NCI-H2196 (cell line): ENCODE measurements around the gene FAM193A.
"Not testable (repeated sequence)": the region's sequence is repeated elsewhere in the genome, so short reads cannot be mapped to it uniquely, and the experiment has no call there.

Source experiments
- DNase-seq: peaks from one replicate; lab custom pipeline; 2025; ENCODE audit not compliant: unreplicated experiment; lab: John Stamatoyannopoulos, UW

Gene FAM193A

DNA sequence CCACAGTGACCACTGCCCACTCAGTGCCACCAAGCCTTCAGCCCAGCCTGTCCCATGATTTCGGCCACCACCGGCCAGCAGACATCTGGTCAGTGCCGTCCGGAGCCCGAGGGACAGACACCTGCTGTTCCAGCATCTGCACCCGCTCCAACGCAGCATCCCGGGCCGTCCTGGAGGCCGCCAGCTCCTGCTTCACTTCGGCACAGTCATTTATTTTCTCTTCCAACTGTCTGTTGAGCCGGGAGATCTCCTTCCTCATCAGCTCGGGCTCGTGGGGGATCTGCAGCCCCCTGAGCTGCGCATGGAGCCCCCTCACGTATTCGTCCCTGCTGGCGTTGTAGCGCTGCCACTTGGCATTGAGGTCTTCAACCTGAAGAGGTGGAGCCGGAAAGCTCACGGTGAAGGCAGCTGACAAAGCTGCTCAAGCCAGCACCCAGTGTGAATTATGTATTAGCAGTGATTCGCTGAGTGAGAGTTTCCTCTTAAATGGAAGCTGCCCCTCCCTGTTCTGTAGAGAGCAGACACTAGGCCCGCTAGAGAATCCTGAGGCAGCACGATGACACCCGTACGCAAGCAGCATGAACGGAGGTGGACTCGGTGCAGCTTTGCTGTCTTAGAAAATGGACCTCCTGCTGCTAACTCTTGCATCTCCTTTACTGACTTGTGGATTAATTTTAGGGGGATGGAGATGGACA lies 208.3 kb downstream of the FAM193A start:
- DNase-seq: no peak

DNA sequence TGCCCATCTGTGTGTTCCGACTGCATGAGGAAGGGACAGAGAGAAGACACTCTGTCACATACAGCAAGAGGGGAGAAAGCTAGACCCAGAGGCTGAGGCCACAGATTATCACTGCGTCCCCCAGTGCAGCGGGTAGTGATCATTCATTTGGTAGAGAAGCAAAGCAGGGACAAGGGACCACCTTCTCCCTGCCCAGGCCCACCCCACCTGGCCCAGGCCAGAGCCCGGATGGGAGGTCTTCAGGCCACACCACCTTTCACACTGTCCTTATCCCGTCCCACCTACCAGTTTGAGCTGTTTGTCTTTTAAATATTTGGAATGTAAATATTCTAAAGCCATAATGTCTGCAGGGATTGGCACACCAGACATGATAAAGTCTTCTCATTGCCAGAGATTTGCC lies 209.1 kb downstream of the FAM193A start:
- DNase-seq: no peak

DNA sequence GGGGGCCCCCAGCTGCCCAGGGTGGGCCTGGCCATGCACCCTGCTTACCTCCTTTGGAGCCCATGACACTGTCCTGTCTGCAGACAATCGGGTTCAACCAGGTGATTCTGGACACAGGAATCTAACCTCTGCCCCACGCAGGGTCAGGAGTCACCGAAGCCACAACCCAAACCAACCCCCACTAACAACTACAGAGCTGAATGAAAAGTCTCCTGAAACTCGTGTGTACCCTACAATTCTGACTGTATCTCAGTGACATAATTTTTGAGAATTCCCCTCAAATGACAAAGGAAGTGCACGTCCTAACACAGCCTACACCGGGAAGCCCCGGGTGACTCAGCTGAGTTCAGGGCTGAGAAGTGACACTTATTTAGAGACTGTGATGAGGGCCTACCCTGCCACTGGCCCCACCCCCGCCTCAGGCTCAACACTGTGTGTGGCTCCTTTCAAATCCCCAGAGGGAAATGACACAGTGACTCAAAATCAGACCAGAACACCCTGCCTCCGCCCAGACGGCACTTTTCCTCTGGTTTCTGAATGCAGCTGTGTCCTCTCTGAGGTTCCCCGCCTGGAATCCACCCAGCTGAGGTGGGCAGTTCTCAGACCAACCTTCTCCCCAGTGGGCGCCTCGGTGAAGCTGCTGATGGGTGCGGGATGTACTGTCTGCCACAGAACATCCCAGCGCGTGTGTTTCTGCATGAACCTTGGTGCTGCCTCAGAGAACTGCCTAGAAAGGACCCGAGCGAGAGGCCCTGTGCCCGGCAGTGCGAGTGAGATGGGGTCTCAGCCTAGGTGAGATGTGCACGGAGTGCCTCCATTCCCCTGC lies 209.7 kb downstream of the FAM193A start:
- DNase-seq: no peak

DNA sequence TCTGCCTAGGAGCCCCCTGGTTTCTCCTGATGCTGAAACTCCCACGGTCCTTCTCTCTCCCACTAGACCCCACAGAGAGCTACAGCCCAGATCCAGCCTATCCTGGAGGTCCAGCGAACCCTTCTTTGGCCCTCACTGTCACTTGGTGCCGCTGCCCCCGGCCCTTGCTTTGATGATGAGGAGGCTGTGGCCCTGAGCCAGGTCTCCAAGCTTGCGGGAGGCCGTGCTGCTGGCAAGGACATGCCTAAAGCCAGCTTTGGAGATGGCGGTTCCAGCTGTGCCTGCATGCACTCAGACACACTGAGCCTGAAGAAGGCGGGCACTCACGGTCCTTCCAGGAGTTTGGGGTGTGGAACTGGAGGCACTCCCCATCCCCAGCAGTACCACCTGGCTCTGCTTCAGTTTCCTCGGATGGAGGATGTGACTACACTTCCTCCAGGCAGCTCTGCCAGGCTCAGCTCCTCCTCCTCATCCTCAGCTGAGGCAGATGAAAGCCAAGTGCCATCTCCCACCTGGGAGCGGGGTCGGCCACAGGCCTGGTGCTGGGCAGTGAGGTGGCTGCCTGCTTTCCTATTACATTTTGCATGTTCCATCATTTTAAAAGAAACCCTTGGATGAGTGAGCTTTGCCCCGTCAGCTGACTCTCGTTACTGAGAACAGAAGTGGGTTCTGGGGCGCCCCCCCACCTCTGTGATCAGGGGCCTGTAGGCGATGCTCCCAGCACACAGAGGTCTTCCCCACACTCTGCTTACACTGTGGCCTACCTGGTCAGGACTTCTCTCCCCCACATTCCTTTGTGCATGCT lies 210.6 kb downstream of the FAM193A start:
- no peak for DNase-seq

DNA sequence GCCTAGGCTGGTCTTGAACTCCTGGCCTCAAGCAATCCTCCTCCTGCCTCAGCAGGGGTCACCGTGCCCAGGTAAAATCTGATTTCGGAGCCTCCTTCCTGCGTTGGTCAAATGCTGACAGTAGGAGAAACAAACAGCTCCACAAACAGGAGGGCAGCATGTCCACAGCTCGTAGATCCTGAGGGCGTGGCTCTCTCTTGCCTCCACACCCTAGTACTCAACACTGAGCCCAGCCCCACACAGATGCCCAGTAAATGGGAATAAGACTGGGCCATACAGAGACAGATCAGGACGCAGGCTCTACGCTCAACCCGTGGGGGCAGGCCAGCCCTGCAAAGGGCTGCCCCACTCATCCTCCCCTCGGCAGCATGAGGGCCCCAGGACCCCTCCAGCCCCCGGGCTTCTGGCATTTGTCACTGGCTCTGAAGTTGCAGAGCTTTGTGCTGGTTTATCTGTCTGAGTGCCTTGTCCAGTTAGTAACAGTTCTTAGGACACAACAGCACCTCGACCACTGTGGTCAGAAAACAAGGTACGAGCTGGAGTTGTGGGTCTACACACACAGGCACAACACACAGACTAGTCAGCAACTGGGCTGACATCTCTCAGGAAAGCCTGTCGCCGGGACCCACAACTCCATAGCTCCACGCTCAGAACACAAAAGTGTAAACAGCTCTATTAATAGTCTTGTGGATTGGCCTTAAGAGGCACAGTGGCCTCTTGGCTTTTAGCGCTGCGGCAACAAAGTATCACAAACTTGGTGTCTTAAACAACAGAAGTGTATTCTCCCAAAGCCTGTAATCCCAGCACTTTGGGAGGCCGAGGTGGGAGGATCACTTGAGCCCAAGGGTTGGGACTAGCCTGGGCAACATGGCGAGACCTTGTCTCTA lies 214.5 kb downstream of the FAM193A start:
- no peak for DNase-seq

DNA sequence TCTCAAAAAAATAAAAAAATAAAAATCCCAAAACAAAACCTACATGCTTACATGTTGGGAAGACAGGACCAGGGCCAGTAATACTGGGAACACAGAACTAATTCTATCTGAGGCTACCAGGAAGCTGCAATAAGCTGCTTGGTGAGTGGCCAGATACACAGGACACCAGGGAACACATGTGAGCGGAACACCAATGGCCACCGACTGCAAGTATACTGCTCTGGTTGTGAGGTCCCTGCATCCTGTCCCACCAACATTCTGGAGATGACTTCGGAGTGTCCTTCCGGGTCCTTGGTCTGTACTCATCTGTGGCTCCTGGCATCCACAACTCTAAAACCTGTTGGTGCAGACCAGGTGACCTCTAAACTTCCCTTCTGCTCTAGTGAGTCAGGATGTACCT lies 217.0 kb downstream of the FAM193A start:
- no peak for DNase-seq

DNA sequence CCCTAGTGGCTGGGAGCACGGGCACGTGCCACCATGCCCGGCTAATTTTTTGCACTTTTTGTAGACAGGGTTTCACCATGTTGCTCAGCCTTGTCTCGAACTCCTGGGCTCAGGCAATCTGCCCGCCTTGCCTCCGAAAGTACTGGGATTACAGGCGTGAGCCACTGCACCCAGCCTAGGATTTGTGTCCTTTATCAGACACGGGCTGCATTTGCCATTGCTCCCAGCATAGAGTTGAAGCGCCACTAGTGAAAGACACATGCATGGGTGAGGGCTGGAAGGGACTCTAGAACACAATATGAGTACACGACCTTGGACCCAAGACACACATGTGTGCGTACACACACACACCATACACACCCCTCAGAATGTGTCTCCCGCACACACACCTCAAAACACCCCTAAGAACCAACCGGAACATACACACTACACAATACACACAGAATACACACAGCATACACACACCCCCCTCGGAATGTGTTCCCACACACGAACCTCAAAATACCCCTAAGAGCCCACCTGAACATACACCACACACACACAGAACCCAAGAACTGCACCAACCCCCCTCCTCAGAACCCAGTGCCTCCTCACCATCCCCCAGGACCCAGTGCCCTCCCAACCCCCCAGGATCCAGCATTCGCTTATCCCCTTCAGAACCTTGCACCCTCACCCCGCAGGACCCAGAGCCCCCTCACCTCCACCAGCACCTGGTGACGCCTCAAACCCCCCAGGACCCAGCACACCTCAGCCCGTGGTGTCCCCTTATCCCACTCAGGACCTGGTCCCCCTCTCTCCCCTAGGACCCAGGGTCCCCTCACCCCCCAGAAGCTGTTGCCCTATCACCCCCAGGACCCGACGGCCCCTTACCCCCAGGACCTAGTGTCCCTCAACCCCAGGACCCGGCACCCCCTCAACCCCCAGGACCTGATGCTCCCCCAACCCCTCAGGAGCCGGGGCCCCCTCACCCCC lies 218.7 kb downstream of the FAM193A start:
- no peak for DNase-seq

DNA sequence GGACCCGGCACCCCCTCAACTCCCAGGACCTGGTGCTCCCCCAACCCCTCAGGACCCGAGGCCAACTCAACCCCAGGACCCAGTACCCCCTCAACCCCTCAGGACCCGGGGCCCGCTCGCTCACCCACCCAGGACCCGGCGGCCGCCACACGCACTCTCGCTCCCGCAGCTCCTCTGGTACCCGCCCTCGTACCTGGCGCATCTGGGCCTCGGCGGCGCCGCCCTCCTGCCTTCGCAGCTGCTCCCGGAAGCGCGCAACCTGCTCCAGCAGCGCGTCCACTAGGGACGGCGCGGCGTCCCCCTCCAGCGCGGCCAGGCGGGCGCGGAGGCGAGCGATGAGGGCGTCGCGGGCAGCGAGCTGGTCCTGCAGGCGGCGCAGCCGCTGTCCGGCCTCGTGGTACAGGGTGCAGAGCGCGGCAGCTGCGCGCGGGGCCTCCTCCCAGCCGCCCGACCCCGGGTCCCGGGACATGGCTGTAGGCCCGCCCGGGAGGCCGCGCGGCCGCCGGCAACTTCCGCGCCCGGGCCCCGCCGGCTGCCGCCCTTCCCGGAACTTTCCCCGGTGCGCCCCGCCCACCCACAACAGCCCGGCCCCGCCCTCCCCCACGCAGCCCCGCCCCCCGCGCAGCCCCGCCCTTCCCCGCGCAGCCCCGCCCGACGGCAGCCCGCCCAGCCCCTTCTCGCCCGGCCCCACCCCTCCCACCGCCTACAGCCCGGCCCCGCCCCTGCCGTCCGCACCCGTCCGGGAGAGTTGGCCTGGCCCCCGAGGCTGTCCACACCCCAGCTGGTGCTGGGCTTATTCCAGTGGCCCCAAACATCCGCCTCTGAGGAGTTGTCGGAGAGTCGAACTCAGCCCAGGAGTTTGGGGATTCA lies 219.6 kb downstream of the FAM193A start, which contains the start of gene TNIP2:
Gene TNIP2, minus strand, starts transcription at position 516 of the 870 bp plus-strand sequence. Its CDS starts 47 bp downstream, at position 469.
- DNase-seq: peak; percentile 81

DNA sequence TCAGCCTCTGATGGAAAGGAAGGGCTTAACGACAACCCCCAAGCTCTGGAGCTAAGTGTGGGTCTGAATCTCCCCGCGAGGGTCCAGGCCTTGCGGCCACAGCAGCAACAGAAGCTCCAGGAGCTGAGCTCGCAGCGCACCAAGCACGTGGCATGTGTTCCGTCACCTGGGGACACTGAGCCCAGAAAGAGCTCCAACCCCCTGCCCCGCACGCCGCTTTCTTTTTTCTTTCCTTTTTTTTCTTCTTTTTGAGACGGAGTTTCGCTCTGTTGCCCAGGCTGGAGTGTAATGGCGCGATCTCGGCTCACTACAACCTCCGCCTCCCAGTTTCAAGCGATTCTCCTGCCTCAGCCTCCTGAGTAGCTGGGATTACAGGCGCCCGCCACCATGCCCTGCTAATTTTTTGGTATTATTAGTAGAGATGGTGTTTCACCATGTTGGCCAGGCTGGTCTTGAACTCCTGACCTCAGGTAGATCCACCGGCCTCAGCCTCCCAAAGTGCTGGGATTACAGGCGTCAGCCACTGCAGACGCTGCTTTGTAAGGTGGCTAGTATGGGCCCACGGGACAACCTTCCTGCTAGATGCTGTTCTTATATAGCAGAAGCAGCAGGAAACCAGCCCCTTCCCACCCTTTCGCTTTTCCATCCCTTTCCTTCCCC lies 220.4 kb downstream of the FAM193A start:
- no peak for DNase-seq

DNA sequence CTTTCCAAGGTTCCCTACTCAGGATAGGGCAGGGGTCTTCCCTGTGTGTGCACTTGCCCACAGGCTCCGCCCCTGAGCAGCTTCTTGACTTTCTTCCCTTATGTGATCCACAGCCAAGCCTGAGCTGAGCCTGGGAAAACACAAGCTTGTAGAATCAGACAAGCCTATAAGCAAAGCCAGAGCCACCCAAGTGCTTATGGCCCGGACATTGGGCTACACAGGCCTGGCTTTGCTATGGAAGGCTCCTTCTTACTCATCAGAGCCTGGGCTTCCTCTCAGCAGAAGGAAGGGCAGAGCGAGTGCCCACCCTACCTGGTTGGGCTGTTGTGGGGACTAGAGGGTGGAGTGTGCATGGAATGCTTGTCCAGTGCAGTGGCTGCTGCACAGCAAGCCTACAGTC lies 221.0 kb downstream of the FAM193A start:
- DNase-seq: no peak

DNA sequence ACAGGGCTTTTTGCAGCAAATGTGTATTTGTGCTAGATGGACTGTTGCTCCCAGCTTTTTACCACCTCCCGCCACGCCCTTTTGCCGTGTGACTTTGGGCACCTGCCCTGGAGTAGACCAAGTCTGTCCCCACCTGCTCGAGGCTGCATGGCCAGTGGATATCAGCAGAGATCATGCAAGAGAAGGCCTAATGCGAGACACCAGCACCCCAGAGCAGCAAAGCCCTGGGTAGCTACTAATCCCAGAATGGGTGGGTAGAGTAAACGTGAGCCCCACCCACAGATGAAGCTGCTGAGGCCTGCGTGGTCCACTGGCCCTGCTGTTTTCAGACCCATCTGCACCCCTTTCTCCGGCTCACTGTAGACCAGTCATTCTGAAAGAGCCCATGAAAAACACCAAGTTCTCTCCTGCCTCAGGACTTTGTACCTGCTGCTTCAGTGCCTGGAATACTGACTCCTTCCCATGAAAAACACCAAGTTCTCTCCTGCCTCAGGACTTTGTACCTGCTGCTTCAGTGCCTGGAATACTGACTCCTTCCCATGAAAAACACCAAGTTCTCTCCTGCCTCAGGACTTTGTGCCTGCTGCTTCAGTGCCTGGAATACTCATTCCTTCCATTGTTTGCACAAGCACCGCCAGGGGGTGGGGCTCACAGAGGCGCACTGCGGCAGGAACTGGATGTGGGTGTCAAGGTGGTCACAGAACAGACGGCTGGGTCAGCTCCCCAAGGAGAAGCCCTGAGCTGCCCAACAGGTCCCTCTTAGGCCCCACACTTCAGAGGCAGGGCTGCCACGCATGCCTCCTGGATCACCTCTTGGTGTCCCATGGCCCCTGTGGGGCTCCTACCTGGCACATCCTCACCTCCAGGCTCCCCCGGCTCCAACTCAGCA lies 224.8 kb downstream of the FAM193A start:
- DNase-seq: peak; percentile 37

DNA sequence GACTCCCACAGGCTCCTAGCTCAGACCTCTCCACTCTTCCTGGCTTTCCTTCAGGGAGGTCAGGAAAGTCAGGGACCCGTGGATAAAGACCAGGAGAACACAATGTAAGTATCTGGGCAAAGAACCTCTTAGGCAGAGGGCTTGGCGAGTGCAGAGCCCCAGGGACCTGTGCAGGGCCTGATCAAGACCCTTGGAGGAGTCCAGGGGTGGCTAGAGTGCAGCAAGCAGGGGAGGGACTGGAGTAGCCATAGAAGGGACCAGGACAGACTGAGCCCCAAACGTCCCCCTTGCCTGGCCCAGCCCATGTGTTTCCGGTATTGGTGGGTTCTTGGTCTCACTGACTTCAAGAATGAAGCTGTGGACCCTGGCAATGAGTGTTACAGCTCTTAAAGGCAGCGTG lies 225.6 kb downstream of the FAM193A start:
- DNase-seq: no peak

DNA sequence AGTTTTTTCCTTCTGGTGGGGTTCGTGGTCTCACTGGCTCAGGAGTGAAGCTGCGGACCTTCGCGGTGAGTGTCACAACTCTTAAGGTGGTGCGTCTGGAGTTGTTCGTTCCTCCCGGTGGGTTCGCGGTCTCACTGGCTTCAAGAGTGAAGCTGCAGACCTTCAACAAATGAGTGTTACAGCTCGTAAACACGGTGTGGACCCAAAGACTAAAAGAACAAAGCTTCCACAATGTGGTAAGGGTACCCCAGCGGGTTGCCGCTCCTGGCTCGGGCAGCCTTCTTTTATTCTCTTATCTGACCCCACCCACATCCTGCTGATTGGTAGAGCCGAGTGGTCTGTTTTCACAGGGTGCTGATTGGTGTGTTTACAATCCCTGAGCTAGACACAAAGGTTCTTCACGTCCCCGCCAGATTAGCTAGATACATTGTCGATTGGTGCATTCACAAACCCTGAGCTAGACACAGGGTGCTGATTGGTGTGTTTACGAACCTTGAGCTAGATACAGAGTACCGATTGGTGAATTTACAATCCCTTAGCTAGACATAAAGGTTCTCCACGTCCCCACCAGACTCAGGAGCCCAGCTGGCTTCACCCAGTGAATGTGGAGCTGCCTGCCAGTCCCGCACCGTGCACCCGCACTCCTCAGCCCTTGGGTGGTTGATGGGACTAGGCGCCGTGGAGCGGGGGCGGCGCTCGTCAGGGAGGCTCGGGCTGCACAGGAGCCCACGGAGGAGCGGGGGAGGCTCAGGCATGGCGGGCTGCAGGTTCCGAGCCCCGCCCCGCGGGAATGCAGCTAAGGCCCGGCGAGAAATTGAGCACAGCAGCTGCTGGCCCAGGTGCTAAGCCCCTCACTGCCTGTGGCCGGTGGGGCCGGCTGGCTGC lies 226.3 kb downstream of the FAM193A start:
- DNase-seq: not testable (repeated sequence)

DNA sequence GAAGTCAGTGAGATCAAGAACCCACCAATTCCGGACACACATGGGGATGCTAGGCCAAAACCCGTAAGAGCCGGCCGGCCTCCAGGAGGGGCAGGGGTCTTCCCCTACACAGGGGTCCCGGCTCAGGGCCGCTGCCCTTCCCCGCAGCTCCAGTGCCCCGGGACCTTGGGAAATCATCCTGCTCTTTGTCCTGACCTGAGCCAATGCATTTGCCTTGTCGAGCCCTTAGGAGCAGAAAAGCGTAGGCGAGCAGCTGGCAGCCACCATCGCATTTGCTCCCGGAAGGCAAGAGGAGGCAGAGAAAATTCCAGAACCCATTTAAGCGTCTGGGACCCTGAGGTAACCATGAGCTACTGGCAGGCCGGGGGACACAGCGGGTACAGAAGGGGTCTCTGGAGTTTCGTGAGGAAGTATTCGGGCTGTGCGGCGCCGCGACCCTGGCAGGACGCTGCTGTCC lies 227.1 kb downstream of the FAM193A start:
- no peak for DNase-seq

DNA sequence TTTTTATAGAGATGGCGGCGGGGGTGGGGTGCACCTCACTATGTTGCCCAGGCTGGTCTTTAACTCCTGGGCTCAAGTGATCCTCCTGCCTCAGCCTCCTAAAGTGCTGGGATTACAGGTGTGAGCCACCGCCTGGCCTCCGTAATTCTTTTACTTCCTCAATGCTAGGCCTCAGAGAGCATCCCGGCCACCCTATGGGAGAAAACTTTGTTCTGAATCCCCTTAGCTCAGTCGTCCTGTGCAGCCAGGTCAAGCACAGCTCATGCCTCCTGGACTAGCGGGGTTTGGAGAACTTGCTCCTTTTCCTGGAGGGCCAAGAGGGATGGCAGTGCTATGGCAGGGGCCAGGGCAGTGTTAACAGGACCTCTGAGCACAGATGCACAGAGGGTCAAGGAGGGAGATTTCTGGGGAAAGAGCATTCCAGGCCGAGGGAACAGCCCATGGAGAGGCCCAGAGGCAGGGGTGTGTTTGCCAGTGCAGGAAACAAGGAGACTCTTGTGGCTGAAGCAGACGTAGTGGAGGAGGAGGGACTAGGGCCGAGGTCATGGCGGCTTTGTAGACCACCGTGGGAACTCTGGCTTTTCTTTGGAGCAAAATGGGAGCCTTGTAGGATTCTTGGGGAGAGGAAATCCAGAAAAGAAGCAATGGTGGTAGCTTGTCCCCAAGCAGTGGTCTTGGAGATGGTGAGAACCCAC lies 229.5 kb downstream of the FAM193A start:
- DNase-seq: no peak
